TTC549 (cell line): ENCODE results near the gene RGS3.
"Not testable (repeated sequence)": the region's sequence is repeated elsewhere in the genome, so short reads cannot be mapped to it uniquely, and the experiment has no call there.

ENCODE experiments used
- FAIRE-seq: peaks from 2 replicates; lab custom pipeline; 2012; peaks lifted over from hg19 to GRCh38; lab: Jason Lieb, UNC

The RGS3 gene

DNA sequence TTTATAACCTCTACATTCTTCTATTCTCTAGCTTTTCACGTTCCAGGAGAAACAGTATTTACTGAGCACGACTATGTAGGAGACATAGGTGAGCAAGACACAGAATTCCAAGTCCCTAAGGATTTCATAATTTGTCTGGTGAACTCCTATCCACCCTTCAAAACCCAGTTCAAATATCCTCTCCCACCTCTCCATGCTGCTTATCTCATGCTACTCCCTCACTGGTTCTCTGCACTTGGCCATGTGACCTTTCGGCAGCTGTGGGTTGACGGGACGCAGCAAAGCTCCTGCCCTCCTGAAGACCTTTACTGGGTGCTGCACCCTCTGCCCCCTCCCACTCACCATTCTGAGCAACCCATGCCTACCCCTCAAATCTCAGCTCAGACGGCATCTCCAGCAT is 173.2 kb downstream of the RGS3 start:
- FAIRE-seq, result no peak

- no peak for FAIRE-seq
These were observed 175.0 kb downstream of the RGS3 start for GRCh38 chr9:113638490-113638889.

DNA sequence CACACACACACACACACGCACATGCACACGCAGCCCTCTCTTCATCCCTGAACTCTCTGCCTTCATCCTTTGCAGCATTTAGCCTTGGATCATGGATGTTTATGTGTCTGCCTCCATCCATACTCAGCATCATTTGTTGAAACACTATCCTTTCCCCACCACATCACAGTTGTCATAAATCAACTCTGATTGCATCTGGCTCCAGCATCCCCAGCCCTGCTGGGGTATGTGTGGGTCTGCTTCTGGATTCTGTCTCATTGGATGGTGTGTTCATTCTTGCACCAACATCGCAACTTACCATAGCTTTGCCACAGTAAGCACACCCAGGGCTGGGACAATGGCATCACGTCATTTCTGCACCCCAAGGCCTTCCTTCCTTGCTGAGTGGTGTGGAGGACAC is 175.4 kb downstream of the RGS3 start:
- FAIRE-seq, result no peak

DNA sequence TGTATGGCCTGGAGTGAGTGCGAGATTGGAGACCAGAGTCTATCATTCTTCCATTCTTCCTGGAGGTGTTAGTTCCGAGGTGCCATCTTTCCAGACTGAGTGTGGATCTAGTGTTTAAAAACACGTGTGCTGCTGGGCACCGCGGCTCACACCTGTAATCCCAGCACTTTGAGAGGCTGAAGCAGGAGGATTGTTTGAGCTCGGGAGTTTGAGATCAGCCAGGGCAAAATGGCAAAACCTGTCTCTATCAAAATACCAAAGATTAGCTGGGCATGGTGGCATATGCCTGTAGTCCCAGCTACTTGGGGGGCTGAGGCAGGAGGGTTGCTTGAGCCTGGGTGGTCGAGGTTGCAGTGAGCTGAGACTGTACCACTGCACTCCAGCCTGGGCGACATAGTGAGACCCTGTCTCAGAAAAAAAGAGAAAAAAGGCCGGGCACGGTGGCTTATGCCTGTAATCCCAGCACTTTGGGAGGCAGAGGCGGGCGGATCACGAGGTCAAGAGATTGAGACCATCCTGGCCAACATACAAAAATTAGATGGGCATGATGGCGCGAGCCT is 176.0 kb downstream of the RGS3 start:
- not testable (repeated sequence) for FAIRE-seq

- no peak for FAIRE-seq
These were observed 176.9 kb downstream of the RGS3 start for GRCh38 chr9:113640418-113640817.

GRCh38 chr9:113641100-113641885 is 177.8 kb downstream of the RGS3 start:
- FAIRE-seq, result no peak

DNA sequence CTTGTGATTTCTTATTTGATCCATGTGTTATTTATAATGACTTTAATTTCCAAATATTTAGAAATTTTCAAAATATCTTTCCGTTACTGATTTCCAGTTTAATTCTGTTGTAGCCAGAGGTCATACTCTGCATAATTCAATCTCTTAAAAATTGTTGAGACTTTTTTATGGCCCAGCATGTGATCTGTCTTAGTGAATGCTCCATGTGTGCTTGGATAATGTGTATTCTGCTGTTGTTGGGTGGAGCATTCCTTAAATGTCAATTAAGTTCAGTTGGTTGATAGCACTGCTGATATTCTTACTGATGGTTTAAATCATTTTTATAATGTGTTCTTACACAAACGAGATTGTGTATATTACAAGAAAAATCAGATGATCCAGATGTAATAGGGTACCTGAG is 180.8 kb downstream of the RGS3 start:
- FAIRE-seq, result no peak

- no peak for FAIRE-seq
These were observed 181.9 kb downstream of the RGS3 start for GRCh38 chr9:113645227-113645977.

DNA sequence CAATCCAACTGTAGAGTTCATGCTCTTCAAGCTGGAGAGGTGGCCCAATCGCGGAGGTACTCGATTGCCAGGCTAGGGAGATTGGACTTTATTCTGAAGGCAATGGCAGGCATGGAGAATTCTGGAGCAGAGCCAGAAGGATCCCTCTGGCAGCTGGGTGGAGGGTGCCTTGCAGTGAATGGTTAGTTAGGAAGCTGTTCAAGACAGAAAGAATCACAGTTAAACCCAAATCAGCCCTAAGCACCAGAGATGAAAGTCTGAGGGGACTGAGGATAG is 182.4 kb downstream of the RGS3 start:
- no peak for FAIRE-seq

DNA sequence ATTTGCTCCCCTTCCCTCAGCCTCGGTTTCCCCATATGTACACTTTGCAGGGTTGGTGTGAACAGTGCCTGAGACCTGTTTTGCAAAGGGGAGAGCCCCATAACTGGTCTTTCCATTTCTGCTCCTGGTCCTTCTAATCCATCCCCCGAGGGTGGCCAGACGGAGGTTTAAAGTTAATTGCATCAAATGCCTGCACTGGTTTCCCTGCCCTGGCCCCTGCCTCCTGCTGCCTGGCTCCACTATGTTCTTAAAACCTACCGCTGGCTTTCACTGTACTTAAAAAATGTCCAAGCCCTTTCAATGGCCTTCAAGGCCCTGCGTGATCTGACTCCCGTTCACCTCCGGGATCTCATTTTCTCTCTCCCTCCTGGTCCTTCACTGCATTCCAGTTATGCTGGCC is 183.0 kb downstream of the RGS3 start:
- FAIRE-seq, result no peak
